Fibroblast of lung (primary cell): Measurements from ENCODE around the gene RET.

Source experiments
- EZH2 ChIP-seq: IDR thresholded peaks from 2 replicates; pipeline ENCODE4 v1.5.1; 2012; ENCODE audit warnings: low read length, control low read depth, mild to moderate bottlenecking; ENCODE audit errors: missing control alignments
- TF ChIP-seq, protein P1 (sequence below), 2 donors: IDR thresholded peaks in 1 of 2; conservative IDR thresholded peaks in 1 of 2; 1 replicate in 1 of 2; 2 replicates in 1 of 2; pipeline ENCODE4 v1.5.1; 2011 to 2012; ENCODE audit warnings: low read length in 2 of 2, control low read depth in 1 of 2, inconsistent platforms in 1 of 2, low read depth in 1 of 2, mild to moderate bottlenecking in 1 of 2

DNA sequence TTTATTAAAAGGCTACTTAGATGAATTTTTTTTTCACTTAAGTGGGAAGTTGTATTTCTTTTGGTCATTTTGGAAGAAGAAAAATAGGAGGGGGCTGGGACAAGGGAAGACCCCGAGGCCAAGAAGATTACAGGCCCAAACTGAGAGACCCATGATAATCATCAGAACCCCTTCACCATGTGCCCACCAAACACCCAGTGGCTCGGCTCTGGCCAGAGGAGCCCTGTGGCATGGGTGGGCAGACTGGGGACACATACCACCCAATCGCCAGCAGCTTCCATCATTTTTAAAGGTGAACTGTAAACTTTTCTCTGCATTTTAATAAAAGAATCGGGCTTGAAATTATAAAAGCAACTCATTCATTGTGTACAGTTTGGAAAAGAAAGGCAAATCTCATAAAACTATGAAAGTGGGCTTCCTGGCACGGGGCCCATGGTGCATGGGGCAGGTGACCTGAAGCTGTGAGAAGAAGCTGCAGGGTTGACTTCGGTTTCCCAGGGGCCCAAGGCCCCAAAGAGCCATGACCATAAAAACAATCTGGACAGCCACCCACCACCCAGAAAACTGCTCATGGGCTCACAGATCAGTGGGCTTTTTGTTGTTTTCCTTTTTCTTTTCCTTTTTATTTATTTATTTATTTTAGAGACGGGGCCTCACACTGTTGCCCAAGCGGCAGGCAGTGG, 29.4 kb upstream of the RET start:
- TF ChIP-seq, protein P1, sequence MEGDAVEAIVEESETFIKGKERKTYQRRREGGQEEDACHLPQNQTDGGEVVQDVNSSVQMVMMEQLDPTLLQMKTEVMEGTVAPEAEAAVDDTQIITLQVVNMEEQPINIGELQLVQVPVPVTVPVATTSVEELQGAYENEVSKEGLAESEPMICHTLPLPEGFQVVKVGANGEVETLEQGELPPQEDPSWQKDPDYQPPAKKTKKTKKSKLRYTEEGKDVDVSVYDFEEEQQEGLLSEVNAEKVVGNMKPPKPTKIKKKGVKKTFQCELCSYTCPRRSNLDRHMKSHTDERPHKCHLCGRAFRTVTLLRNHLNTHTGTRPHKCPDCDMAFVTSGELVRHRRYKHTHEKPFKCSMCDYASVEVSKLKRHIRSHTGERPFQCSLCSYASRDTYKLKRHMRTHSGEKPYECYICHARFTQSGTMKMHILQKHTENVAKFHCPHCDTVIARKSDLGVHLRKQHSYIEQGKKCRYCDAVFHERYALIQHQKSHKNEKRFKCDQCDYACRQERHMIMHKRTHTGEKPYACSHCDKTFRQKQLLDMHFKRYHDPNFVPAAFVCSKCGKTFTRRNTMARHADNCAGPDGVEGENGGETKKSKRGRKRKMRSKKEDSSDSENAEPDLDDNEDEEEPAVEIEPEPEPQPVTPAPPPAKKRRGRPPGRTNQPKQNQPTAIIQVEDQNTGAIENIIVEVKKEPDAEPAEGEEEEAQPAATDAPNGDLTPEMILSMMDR (conservative IDR thresholded peaks at IDR 0.05 in 1 of 2, IDR thresholded peaks at IDR 0.05 in 1 of 2; ENCODE audit: low read depth in 1 of 2, low read length in 2 of 2), result no peak
- no peak for TF ChIP-seq EZH2
